ENCODE results near the gene HDAC1. TPM values are rescaled to one million over a fixed set of nuclear protein-coding genes. Genes with fewer than 3 reads are reported as not detected.
"Not testable (repeated sequence)": the region's sequence is repeated elsewhere in the genome, so short reads cannot be mapped to it uniquely, and the experiment has no call there.

Gene HDAC1
- polyA plus RNA-seq, 3 donors from 2014 or later, result 151 to 195 (median 169) TPM

GRCh38 chr1:32351399-32352238 lies 59.7 kb downstream of the HDAC1 start:
- peak overlapping the region; percentile 79 to 90 (median 86) for H3K4me3 Mint-ChIP-seq
- peaks cover 44 to 46% of the 10 kb centered on the region in 2 donors for H3K4me1 Mint-ChIP-seq

GRCh38 chr1:32352239-32352745 lies 60.4 kb downstream of the HDAC1 start:
- Mint-ChIP-seq H3K27ac (peak overlapping the region in 5 of 6 donors; percentile 43 to 91 (median 74)), H3K36me3 (peaks cover 0 to 4% (median 0%) of the 10 kb centered on the region in 3 donors), H3K4me3 (peak overlapping the region; percentile 79 to 90 (median 86)), H3K9me3 (no peaks in the 10 kb centered on the region), H3K4me1 (peaks cover 44 to 46% of the 10 kb centered on the region in 2 donors), H3K27me3 (ENCODE audit: low read depth in 3 of 3) (peaks cover 2 to 13% (median 5%) of the 10 kb centered on the region in 3 donors)
- DNase-seq, result peak in 1 of 3 donors; percentile 7

More at GRCh38 chr1:32351399-32352238, 59.7 kb downstream of the HDAC1 start:
- H3K9me3 Mint-ChIP-seq, result no peaks in the 10 kb centered on the region
- H3K27ac Mint-ChIP-seq, result peak overlapping the region; percentile 57 to 94 (median 84)
- peak; percentile 91 to 93 (median 92) for DNase-seq
- H3K27me3 Mint-ChIP-seq (ENCODE audit: low read depth in 3 of 3), result peaks cover 2 to 13% (median 5%) of the 10 kb centered on the region in 3 donors
- H3K36me3 Mint-ChIP-seq, result peaks cover 0 to 3% (median 2%) of the 10 kb centered on the region in 3 donors

GRCh38 chr1:32352831-32353383 lies 61.0 kb downstream of the HDAC1 start:
- H3K4me1 Mint-ChIP-seq, result peaks cover 44 to 45% of the 10 kb centered on the region in 2 donors
- peaks cover 0 to 4% (median 0%) of the 10 kb centered on the region in 3 donors for H3K36me3 Mint-ChIP-seq
- H3K27ac Mint-ChIP-seq, result peak overlapping the region in 5 of 6 donors; percentile 62 to 91 (median 73)
- no peak for DNase-seq
- no peaks in the 10 kb centered on the region for H3K9me3 Mint-ChIP-seq
- H3K27me3 Mint-ChIP-seq (ENCODE audit: low read depth in 3 of 3), result peaks cover 2 to 13% (median 5%) of the 10 kb centered on the region in 3 donors
- peak overlapping the region; percentile 48 to 90 (median 79) for H3K4me3 Mint-ChIP-seq

- Mint-ChIP-seq H3K4me1 (peaks cover 39 to 40% of the 10 kb centered on the region in 2 donors), H3K27ac (peak overlapping the region; percentile 34 to 73 (median 56))
Measured at GRCh38 chr1:32353431-32353830, 61.5 kb downstream of the HDAC1 start.

GRCh38 chr1:32353886-32354570 lies 62.1 kb downstream of the HDAC1 start:
- peaks cover 33 to 34% of the 10 kb centered on the region in 2 donors for H3K4me1 Mint-ChIP-seq
- no peak for DNase-seq
- H3K27ac Mint-ChIP-seq, result peak overlapping the region; percentile 5 to 73 (median 43)
- H3K27me3 Mint-ChIP-seq (ENCODE audit: low read depth in 3 of 3), result peaks cover 2 to 11% (median 5%) of the 10 kb centered on the region in 3 donors
- H3K9me3 Mint-ChIP-seq, result no peaks in the 10 kb centered on the region
- H3K4me3 Mint-ChIP-seq, result peak overlapping the region in 4 of 5 donors; percentile 22 to 74 (median 46)
- peaks cover 0 to 4% (median 0%) of the 10 kb centered on the region in 3 donors for H3K36me3 Mint-ChIP-seq

More at GRCh38 chr1:32353431-32353830, 61.5 kb downstream of the HDAC1 start:
- Mint-ChIP-seq H3K9me3 (no peaks in the 10 kb centered on the region), H3K27me3 (ENCODE audit: low read depth in 3 of 3) (peaks cover 2 to 11% (median 5%) of the 10 kb centered on the region in 3 donors), H3K36me3 (peaks cover 0 to 4% (median 0%) of the 10 kb centered on the region in 3 donors), H3K4me3 (peak overlapping the region; percentile 41 to 90 (median 57))
- no peak for DNase-seq

- not testable (repeated sequence) for H3K4me3 Mint-ChIP-seq, DNase-seq, H3K36me3 Mint-ChIP-seq, H3K9me3 Mint-ChIP-seq, H3K27ac Mint-ChIP-seq
- Mint-ChIP-seq H3K4me1 (peaks cover 31% of the 10 kb centered on the region in 2 donors), H3K27me3 (ENCODE audit: low read depth in 3 of 3) (peaks cover 6 to 10% (median 7%) of the 10 kb centered on the region in 3 donors)
Measured at GRCh38 chr1:32355778-32356177, 63.9 kb downstream of the HDAC1 start.

GRCh38 chr1:32356478-32356877 lies 64.6 kb downstream of the HDAC1 start:
- Mint-ChIP-seq H3K36me3 (peaks cover 3 to 4% (median 3%) of the 10 kb centered on the region in 3 donors), H3K27me3 (ENCODE audit: low read depth in 3 of 3) (peaks cover 4 to 7% (median 6%) of the 10 kb centered on the region in 3 donors), H3K9me3 (no peaks in the 10 kb centered on the region), H3K4me3 (no peak overlapping the region), H3K4me1 (peaks cover 30 to 31% of the 10 kb centered on the region in 2 donors), H3K27ac (peak overlapping the region in 1 of 6 donors; percentile 53)
- DNase-seq, result no peak

GRCh38 chr1:32357614-32358013 lies 65.7 kb downstream of the HDAC1 start:
- Mint-ChIP-seq H3K9me3 (no peaks in the 10 kb centered on the region), H3K27me3 (ENCODE audit: low read depth in 3 of 3) (peaks cover 5 to 7% (median 5%) of the 10 kb centered on the region in 3 donors), H3K27ac (peak overlapping the region in 1 of 6 donors; percentile 7), H3K4me3 (no peak overlapping the region), H3K4me1 (peaks cover 30 to 36% of the 10 kb centered on the region in 2 donors), H3K36me3 (peaks cover 3 to 4% (median 3%) of the 10 kb centered on the region in 3 donors)
- DNase-seq, result no peak

GRCh38 chr1:32358435-32358834 lies 66.6 kb downstream of the HDAC1 start:
- no peak overlapping the region for H3K4me3 Mint-ChIP-seq
- H3K27me3 Mint-ChIP-seq (ENCODE audit: low read depth in 3 of 3), result peaks cover 5 to 7% (median 5%) of the 10 kb centered on the region in 3 donors
- H3K9me3 Mint-ChIP-seq, result no peaks in the 10 kb centered on the region
- peaks cover 29 to 32% of the 10 kb centered on the region in 2 donors for H3K4me1 Mint-ChIP-seq
- no peak for DNase-seq
- H3K36me3 Mint-ChIP-seq, result peaks cover 7 to 10% (median 9%) of the 10 kb centered on the region in 3 donors
- peak overlapping the region in 1 of 6 donors; percentile 75 for H3K27ac Mint-ChIP-seq

GRCh38 chr1:32361308-32361673 lies 69.4 kb downstream of the HDAC1 start:
- Mint-ChIP-seq H3K27ac (no peak overlapping the region), H3K27me3 (ENCODE audit: low read depth in 3 of 3) (peaks cover 1 to 7% (median 5%) of the 10 kb centered on the region in 3 donors), H3K36me3 (peaks cover 8 to 26% (median 13%) of the 10 kb centered on the region in 3 donors), H3K4me3 (no peak overlapping the region), H3K4me1 (peaks cover 23 to 26% of the 10 kb centered on the region in 2 donors), H3K9me3 (no peaks in the 10 kb centered on the region)
- no peak for DNase-seq

GRCh38 chr1:32361674-32362473 lies 70.0 kb downstream of the HDAC1 start:
- peaks cover 8 to 22% (median 13%) of the 10 kb centered on the region in 3 donors for H3K36me3 Mint-ChIP-seq
- H3K4me1 Mint-ChIP-seq, result peaks cover 23 to 26% of the 10 kb centered on the region in 2 donors
- peak overlapping the region in 4 of 5 donors; percentile 26 to 58 (median 44) for H3K4me3 Mint-ChIP-seq
- H3K27ac Mint-ChIP-seq, result peak overlapping the region in 1 of 6 donors; percentile 11
- peak; percentile 22 to 24 (median 22) for DNase-seq
- H3K9me3 Mint-ChIP-seq, result no peaks in the 10 kb centered on the region
- H3K27me3 Mint-ChIP-seq (ENCODE audit: low read depth in 3 of 3), result peaks cover 1 to 7% (median 5%) of the 10 kb centered on the region in 3 donors

GRCh38 chr1:32362474-32363313 lies 70.8 kb downstream of the HDAC1 start, which contains the start of the genes FAM229A and TSSK3:
FAM229A (minus strand) TSS chr1:32362485; CDS start chr1:32362091, 394 bp downstream.
TSSK3 (plus strand) TSS chr1:32362539; CDS start chr1:32362702, 163 bp downstream.
- H3K4me1 Mint-ChIP-seq, result peaks cover 23 to 26% of the 10 kb centered on the region in 2 donors
- H3K27ac Mint-ChIP-seq, result peak within 1 kb of the TSS in 2 of 6 donors; percentile 7 to 11
- peak within 1 kb of the TSS; percentile 26 to 58 (median 36) for H3K4me3 Mint-ChIP-seq
- peaks cover 8 to 28% (median 13%) of the 10 kb centered on the region in 3 donors for H3K36me3 Mint-ChIP-seq
- no peak for DNase-seq
- no peaks in the 10 kb centered on the region for H3K9me3 Mint-ChIP-seq
- peaks cover 1 to 7% (median 5%) of the 10 kb centered on the region in 3 donors for H3K27me3 Mint-ChIP-seq (ENCODE audit: low read depth in 3 of 3)
